ENCODE data around the gene ABCF2. TPM values are rescaled to one million over a fixed set of nuclear protein-coding genes. Genes with fewer than 3 reads are reported as not detected.

The ABCF2 gene
- total RNA-seq, 1 experiment from 2014 or later, result 99.0 TPM

- DNase-seq (ENCODE audit: low spot score), result peak; percentile 91
- in situ Hi-C loops (cut with HindIII; ENCODE audit: low sequenced_read_pairs), result no loop called here
Measured at GRCh38 chr7:151232091-151232916, 5.3 kb upstream of the ABCF2 start, which contains the start of gene CHPF2. Gene CHPF2, plus strand, starts transcription at chr7:151232483. Its CDS starts 1,529 bp downstream, at chr7:151234012.

GRCh38 chr7:151231080-151231479 is 4.1 kb upstream of the ABCF2 start:
- DNase-seq (ENCODE audit: low spot score), result no peak
- in situ Hi-C loops (cut with HindIII; ENCODE audit: low sequenced_read_pairs), result no loop called here

GRCh38 chr7:151229249-151229648 is 2.2 kb upstream of the ABCF2 start:
- in situ Hi-C loops (cut with HindIII; ENCODE audit: low sequenced_read_pairs), result no loop called here
- DNase-seq (ENCODE audit: low spot score), result no peak

GRCh38 chr7:151228024-151228866 is 1.2 kb upstream of the ABCF2 start:
- in situ Hi-C loops (cut with HindIII; ENCODE audit: low sequenced_read_pairs), result no loop called here
- no peak for DNase-seq (ENCODE audit: low spot score)

- in situ Hi-C loops (cut with HindIII; ENCODE audit: low sequenced_read_pairs), result no loop called here
- no peak for DNase-seq (ENCODE audit: low spot score)
Measured at GRCh38 chr7:151226560-151226874, 488 bp downstream of the ABCF2 start.

- no peak for DNase-seq (ENCODE audit: low spot score)
- in situ Hi-C loops (cut with HindIII; ENCODE audit: low sequenced_read_pairs), result no loop called here
Measured at GRCh38 chr7:151225948-151226510, 976 bp downstream of the ABCF2 start.

- in situ Hi-C loops (cut with HindIII; ENCODE audit: low sequenced_read_pairs), result no loop called here
- no peak for DNase-seq (ENCODE audit: low spot score)
Measured at GRCh38 chr7:151223728-151224127, 3.3 kb downstream of the ABCF2 start.

GRCh38 chr7:151218170-151218569 is 8.8 kb downstream of the ABCF2 start:
- no peak for DNase-seq (ENCODE audit: low spot score)
- in situ Hi-C loops (cut with HindIII; ENCODE audit: low sequenced_read_pairs), result no loop called here

- in situ Hi-C loops (cut with HindIII; ENCODE audit: low sequenced_read_pairs), result no loop called here
- no peak for DNase-seq (ENCODE audit: low spot score)
Measured at GRCh38 chr7:151215396-151215795, 11.6 kb downstream of the ABCF2 start.

- in situ Hi-C loops (cut with HindIII; ENCODE audit: low sequenced_read_pairs), result no loop called here
- DNase-seq (ENCODE audit: low spot score), result no peak
Measured at GRCh38 chr7:151213826-151214225, 13.2 kb downstream of the ABCF2 start.

GRCh38 chr7:151212626-151213025 is 14.4 kb downstream of the ABCF2 start:
- in situ Hi-C loops (cut with HindIII; ENCODE audit: low sequenced_read_pairs), result no loop called here

GRCh38 chr7:151211155-151211772 is 15.7 kb downstream of the ABCF2 start:
- DNase-seq (ENCODE audit: low spot score), result no peak
- in situ Hi-C loops (cut with HindIII; ENCODE audit: low sequenced_read_pairs), result no loop called here

More at GRCh38 chr7:151212626-151213025, 14.4 kb downstream of the ABCF2 start:
- DNase-seq (ENCODE audit: low spot score), result no peak

GRCh38 chr7:151210087-151210854 is 16.7 kb downstream of the ABCF2 start, which contains the start of gene H2BK1:
Gene H2BK1, minus strand, starts transcription at chr7:151210488. Its CDS starts 170 bp downstream, at chr7:151210318.
- in situ Hi-C loops (cut with HindIII; ENCODE audit: low sequenced_read_pairs), result no loop called here
- no peak for DNase-seq (ENCODE audit: low spot score)

- in situ Hi-C loops (cut with HindIII; ENCODE audit: low sequenced_read_pairs), result loop anchor here (5.0 kb wide), 1 partner anchor 62 kb away; no protein-coding TSS in a partner anchor
Measured at GRCh38 chr7:151209588-151209987, 17.4 kb downstream of the ABCF2 start.

GRCh38 chr7:151208253-151208862 is 18.6 kb downstream of the ABCF2 start:
- in situ Hi-C loops (cut with HindIII; ENCODE audit: low sequenced_read_pairs), result loop anchor here (5.0 kb wide), 1 partner anchor 61 kb away; no protein-coding TSS in a partner anchor
- no peak for DNase-seq (ENCODE audit: low spot score)

More at GRCh38 chr7:151209588-151209987, 17.4 kb downstream of the ABCF2 start:
- DNase-seq (ENCODE audit: low spot score), result no peak

GRCh38 chr7:151207804-151208203 is 19.2 kb downstream of the ABCF2 start:
- DNase-seq (ENCODE audit: low spot score), result no peak
- in situ Hi-C loops (cut with HindIII; ENCODE audit: low sequenced_read_pairs), result loop anchor here (5.0 kb wide), 1 partner anchor 61 kb away; no protein-coding TSS in a partner anchor

GRCh38 chr7:151207315-151207714 is 19.7 kb downstream of the ABCF2 start:
- no peak for DNase-seq (ENCODE audit: low spot score)
- in situ Hi-C loops (cut with HindIII; ENCODE audit: low sequenced_read_pairs), result loop anchor here (5.0 kb wide), 1 partner anchor 60 kb away; no protein-coding TSS in a partner anchor

GRCh38 chr7:151206914-151207313 is 20.1 kb downstream of the ABCF2 start:
- no peak for DNase-seq (ENCODE audit: low spot score)
- in situ Hi-C loops (cut with HindIII; ENCODE audit: low sequenced_read_pairs), result loop anchor here (5.0 kb wide), 1 partner anchor 60 kb away; no protein-coding TSS in a partner anchor

Measured in G401 (cell line).